B cell (primary cell): ENCODE data around the gene EYA4. TPM values are rescaled to one million over a fixed set of nuclear protein-coding genes. Genes with fewer than 3 reads are reported as not detected.

ENCODE experiments used
- ATAC-seq: fragments of 200-7000 bp; cut with Tn5 transposase; one replicate; pipeline ENCODE4 v1.10.0; 2021; ENCODE audit warnings: low read depth, mild to moderate bottlenecking, moderate number of reproducible peaks, moderate library complexity
- CTCF ChIA-PET: fragments of 350-600 bp; sonication (Branson Sonifier 250); formaldehyde crosslinking; loops from one replicate; lab custom pipeline; 2021; ENCODE audit warnings: antibody characterized with exemption, inconsistent platforms; lab: Charles Lee
- POLR2A ChIA-PET: fragments of 350-600 bp; sonication (Branson Sonifier 250); formaldehyde crosslinking; loops from one replicate; lab custom pipeline; 2021; ENCODE audit warnings: antibody characterized with exemption; lab: Charles Lee
- DNase-seq: peaks from one replicate; pipeline ENCODE4 v3.0.0; 2013
- H2AFZ ChIP-seq: 2 replicates; pipeline ENCODE4 v1.6.1; 2012; ENCODE audit warnings: mild to moderate bottlenecking, low read depth, low read length; ENCODE audit not compliant: insufficient read depth, poor library complexity, severe bottlenecking
- H3K27ac ChIP-seq, 2 donors: 1 replicate in 1 of 2; 2 replicates in 1 of 2; pipeline ENCODE4 v1.5.1; 2012 to 2013; ENCODE audit warnings: low read length in 2 of 2, mild to moderate bottlenecking in 2 of 2, moderate library complexity in 1 of 2
- H3K27me3 ChIP-seq, 4 experiments: fragments of 200-600 bp in 1 of 4; sonication (generic) in 1 of 4; replicated peaks in 1 of 4; 1 replicate in 2 of 4; 2 replicates in 2 of 4; pipeline versions ENCODE4 v1.6.1 to v1.7.0; 2013 to 2016; ENCODE audit warnings: low read length in 3 of 4, mild to moderate bottlenecking in 2 of 4, mixed read lengths in 1 of 4, moderate library complexity in 1 of 4; ENCODE audit not compliant: insufficient read depth in 4 of 4, control insufficient read depth in 3 of 4; ENCODE audit errors: control extremely low read depth in 1 of 4
- H3K36me3 ChIP-seq, 2 experiments: replicated peaks in 1 of 2; 1 replicate in 1 of 2; 2 replicates in 1 of 2; pipeline versions ENCODE4 v1.6.1 to v1.7.1; 2013; ENCODE audit warnings: low read length in 1 of 2; ENCODE audit not compliant: insufficient read depth in 2 of 2, control insufficient read depth in 1 of 2; ENCODE audit errors: control extremely low read depth in 1 of 2, extremely low read depth in 1 of 2
- H3K4me1 ChIP-seq, 2 donors: fragments of 200-600 bp in 1 of 2; sonication (generic) in 1 of 2; 1 replicate in 1 of 2; 2 replicates in 1 of 2; pipeline versions ENCODE4 v1.5.1 to v1.6.1; 2013 to 2017; ENCODE audit warnings: low read length in 2 of 2; ENCODE audit not compliant: control insufficient read depth in 2 of 2, insufficient read depth in 2 of 2
- H3K4me2 ChIP-seq: replicated peaks from 2 replicates; pipeline ENCODE3; 2012; ENCODE audit warnings: mild to moderate bottlenecking, low read depth, low read length; ENCODE audit not compliant: poor library complexity, severe bottlenecking
- H3K4me3 ChIP-seq, 5 experiments: fragments of 200-600 bp in 1 of 5; sonication (generic) in 1 of 5; 1 replicate in 3 of 5; 2 replicates in 2 of 5; pipeline versions ENCODE4 v1.5.1 to v1.7.0; 2011 to 2016; ENCODE audit warnings: low read length in 4 of 5, mild to moderate bottlenecking in 4 of 5, low read depth in 2 of 5, control low read depth in 1 of 5, moderate library complexity in 1 of 5; ENCODE audit not compliant: insufficient read depth in 1 of 5; ENCODE audit errors: control extremely low read depth in 1 of 5, extremely low read depth in 1 of 5
- H3K79me2 ChIP-seq: fragments of 200-600 bp; sonication (generic); one replicate; pipeline ENCODE4 v1.6.0; 2016; ENCODE audit warnings: low read length; ENCODE audit not compliant: control insufficient read depth, insufficient read depth
- H3K9ac ChIP-seq: fragments of 200-600 bp; sonication (generic); 2 replicates; pipeline ENCODE4 v1.6.1; 2017; ENCODE audit warnings: mild to moderate bottlenecking, low read length, moderate library complexity
- H3K9me3 ChIP-seq, 3 donors: one replicate each; pipeline versions ENCODE4 v1.6.1 to v1.7.1; 2013; ENCODE audit warnings: low read length in 2 of 3; ENCODE audit not compliant: control insufficient read depth in 2 of 3, insufficient read depth in 1 of 3; ENCODE audit errors: control extremely low read depth in 1 of 3
- H4K20me1 ChIP-seq: 2 replicates; pipeline ENCODE4 v1.6.0; 2012; ENCODE audit warnings: mild to moderate bottlenecking, low read length; ENCODE audit not compliant: insufficient read depth, control insufficient read depth, poor library complexity, severe bottlenecking
- H3K27ac Mint-ChIP-seq: one replicate; pipeline ENCODE4 v1.8.0; 2021; ENCODE audit warnings: mixed read lengths
- H3K27me3 Mint-ChIP-seq: one replicate; pipeline ENCODE4 v1.8.0; 2021; ENCODE audit warnings: mixed read lengths
- H3K4me1 Mint-ChIP-seq: one replicate; pipeline ENCODE4 v1.8.0; 2021; ENCODE audit warnings: mixed read lengths
- H3K4me3 Mint-ChIP-seq: one replicate; pipeline ENCODE4 v1.8.0; 2021; ENCODE audit warnings: mixed read lengths
- H3K9me3 Mint-ChIP-seq: one replicate; pipeline ENCODE4 v1.8.0; 2022; ENCODE audit warnings: mixed read lengths; ENCODE audit not compliant: insufficient read depth
- EZH2 ChIP-seq: IDR thresholded peaks from 2 replicates; pipeline ENCODE4 v1.6.1; 2012; ENCODE audit warnings: borderline replicate concordance, low read depth, mild to moderate bottlenecking, moderate library complexity, low read length; ENCODE audit not compliant: insufficient read depth, poor library complexity, severe bottlenecking
- WGBS: methylation state at CpG from one replicate; pipeline ENCODE4 v1.1.5; 2013; ENCODE audit warnings: missing lambda C conversion rate; ENCODE audit not compliant: insufficient coverage; 5-methylcytosine and 5-hydroxymethylcytosine counted together
- intact Hi-C: fragments of 100-400 bp; cut with micrococcal nuclease; formaldehyde crosslinking; loops from one replicate; pipeline ENCODE4 v1.10.0; 2022
- polyA plus RNA-seq: library from polyadenylated mRNA; depleted of rRNA; stranded (reverse); fragments of >200 nt; gene quantifications from 2 replicates; pipeline ENCODE4 v1.2.3, GENCODE V29; 2012
- total RNA-seq, 2 donors: library from RNA; stranded (reverse); fragments of 120-200 nt in 1 of 2; gene quantifications; 1 replicate in 1 of 2; 2 replicates in 1 of 2; pipeline versions ENCODE4 v1.2.3 to v1.2.4, GENCODE V29; 2013 to 2022
- TF ChIP-seq, protein P1 (sequence below): fragments of 200-600 bp; IDR thresholded peaks from one replicate; pipeline ENCODE4 v1.8.0; 2022; ENCODE audit warnings: antibody characterized with exemption, mild to moderate bottlenecking

The EYA4 gene
- total and polyA plus RNA-seq, 2 donors (not counting 1 experiment from before 2014, with no cell fraction given) = 0.49 TPM; not detected in 1

GRCh38 chr6:133426038-133426437 lies 184.9 kb downstream of the EYA4 start:
- WGBS = 100% methylated on average over 1 of the region's 3 CpGs
- DNase-seq (no peak), ATAC-seq (no peak)
- Histone ChIP-seq H3K36me3 (no peaks in the 10 kb centered on the region), H3K9me3 (no peaks in the 10 kb centered on the region), H3K27ac (no peak overlapping the region), H2AFZ (no peak overlapping the region), H3K9ac (no peak overlapping the region), H3K4me1 (no peaks in the 10 kb centered on the region), H3K79me2 (no peaks in the 10 kb centered on the region), H3K4me2 (no peak overlapping the region), H3K27me3 (no peaks in the 10 kb centered on the region), H4K20me1 (no peaks in the 10 kb centered on the region), H3K4me3 (no peak overlapping the region)
- TF ChIP-seq, protein P1, sequence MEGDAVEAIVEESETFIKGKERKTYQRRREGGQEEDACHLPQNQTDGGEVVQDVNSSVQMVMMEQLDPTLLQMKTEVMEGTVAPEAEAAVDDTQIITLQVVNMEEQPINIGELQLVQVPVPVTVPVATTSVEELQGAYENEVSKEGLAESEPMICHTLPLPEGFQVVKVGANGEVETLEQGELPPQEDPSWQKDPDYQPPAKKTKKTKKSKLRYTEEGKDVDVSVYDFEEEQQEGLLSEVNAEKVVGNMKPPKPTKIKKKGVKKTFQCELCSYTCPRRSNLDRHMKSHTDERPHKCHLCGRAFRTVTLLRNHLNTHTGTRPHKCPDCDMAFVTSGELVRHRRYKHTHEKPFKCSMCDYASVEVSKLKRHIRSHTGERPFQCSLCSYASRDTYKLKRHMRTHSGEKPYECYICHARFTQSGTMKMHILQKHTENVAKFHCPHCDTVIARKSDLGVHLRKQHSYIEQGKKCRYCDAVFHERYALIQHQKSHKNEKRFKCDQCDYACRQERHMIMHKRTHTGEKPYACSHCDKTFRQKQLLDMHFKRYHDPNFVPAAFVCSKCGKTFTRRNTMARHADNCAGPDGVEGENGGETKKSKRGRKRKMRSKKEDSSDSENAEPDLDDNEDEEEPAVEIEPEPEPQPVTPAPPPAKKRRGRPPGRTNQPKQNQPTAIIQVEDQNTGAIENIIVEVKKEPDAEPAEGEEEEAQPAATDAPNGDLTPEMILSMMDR = no peak
- intact Hi-C loops = no loop called here
- POLR2A ChIA-PET = no interaction called here
- H3K27me3 Mint-ChIP-seq = no peaks in the 10 kb centered on the region
- no peaks in the 10 kb centered on the region for H3K9me3 Mint-ChIP-seq
- no peak overlapping the region for H3K27ac Mint-ChIP-seq
- CTCF ChIA-PET = no interaction called here
- no peaks in the 10 kb centered on the region for H3K4me1 Mint-ChIP-seq
- no peak overlapping the region for H3K4me3 Mint-ChIP-seq

DNA sequence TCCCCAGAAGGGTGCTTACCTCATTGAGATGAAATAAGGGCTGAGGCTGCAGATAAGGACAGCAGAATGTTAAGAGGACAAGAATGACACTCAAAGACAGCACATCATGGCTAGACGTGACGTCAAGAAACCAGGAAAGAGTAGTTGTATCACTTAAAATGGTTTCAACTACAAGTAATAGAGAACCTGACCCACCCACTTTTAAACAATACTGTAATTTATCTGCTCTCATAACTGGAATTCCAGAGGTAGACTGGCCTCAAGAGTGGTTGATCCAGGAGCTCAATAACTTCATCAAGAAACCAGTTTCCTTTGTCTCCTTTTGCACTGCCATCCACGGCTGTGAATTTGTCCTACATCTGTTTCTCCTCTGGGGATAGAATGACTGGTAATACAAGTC lies 187.1 kb downstream of the EYA4 start:
- H3K4me3 Mint-ChIP-seq = no peak overlapping the region
- ATAC-seq = no peak
- POLR2A ChIA-PET = no interaction called here
- H4K20me1 ChIP-seq = no peaks in the 10 kb centered on the region
- DNase-seq = no peak
- TF ChIP-seq, protein P1 = no peak
- no peak for TF ChIP-seq EZH2
- no peak overlapping the region for H3K4me2 ChIP-seq
- no peak overlapping the region for H3K27ac ChIP-seq
- no peaks in the 10 kb centered on the region for H3K4me1 Mint-ChIP-seq
- no peak overlapping the region for H3K27ac Mint-ChIP-seq
- CTCF ChIA-PET = no interaction called here
- H3K36me3 ChIP-seq = no peaks in the 10 kb centered on the region
- no peaks in the 10 kb centered on the region for H3K9me3 Mint-ChIP-seq
- no peaks in the 10 kb centered on the region for H3K79me2 ChIP-seq
- H3K4me3 ChIP-seq = no peak overlapping the region
- H3K9ac ChIP-seq = no peak overlapping the region
- H3K27me3 ChIP-seq = no peaks in the 10 kb centered on the region
- H3K4me1 ChIP-seq = no peaks in the 10 kb centered on the region
- WGBS = no CpG with 5 or more reads among the region's 3 CpGs
- no peaks in the 10 kb centered on the region for H3K9me3 ChIP-seq
- intact Hi-C loops = no loop called here
- no peak overlapping the region for H2AFZ ChIP-seq
- no peaks in the 10 kb centered on the region for H3K27me3 Mint-ChIP-seq
